BJ (cell line): ENCODE measurements around the gene BRAT1. TPM values are rescaled to one million over a fixed set of nuclear protein-coding genes. Genes with fewer than 3 reads are reported as not detected.

Source experiments
- CTCF ChIA-PET: fragments of 350-600 bp; formaldehyde crosslinking; extraction: SDS; loops from one replicate; lab custom pipeline; 2021; ENCODE audit warnings: antibody characterized with exemption, inconsistent platforms; lab: Yijun Ruan, JAX
- POLR2A ChIA-PET: fragments of 300-600 bp; sonication (Branson Sonifier 250); formaldehyde crosslinking; extraction: SDS; loops from one replicate; lab custom pipeline; 2021; ENCODE audit warnings: antibody characterized with exemption; lab: Charles Lee
- DNase-seq: peaks from one replicate; pipeline ENCODE4 v3.0.0-alpha.2; 2011; ENCODE audit warnings: low read depth
- H3K27me3 ChIP-seq: 2 replicates; pipeline ENCODE4 v1.6.0; 2011; ENCODE audit warnings: low read length; ENCODE audit not compliant: control insufficient read depth, insufficient read depth
- H3K36me3 ChIP-seq: 2 replicates; pipeline ENCODE4 v1.5.1; 2011; ENCODE audit warnings: low read length; ENCODE audit not compliant: control insufficient read depth, insufficient read depth
- H3K4me3 ChIP-seq: 2 replicates; pipeline ENCODE4 v1.5.1; 2011; ENCODE audit warnings: low read depth, mild to moderate bottlenecking, control low read depth, low read length
- CTCF ChIP-seq: IDR thresholded peaks from 2 replicates; pipeline ENCODE4 v1.5.1; 2011; ENCODE audit warnings: low read depth, mild to moderate bottlenecking, control low read depth, inconsistent platforms, low read length, moderate library complexity; ENCODE audit not compliant: insufficient read depth
- polyA plus RNA-seq: library from polyadenylated mRNA; depleted of rRNA; stranded (reverse); fragments of >200 nt; gene quantifications from 2 replicates; pipeline ENCODE4 v1.2.3, GENCODE V29; 2011

Gene BRAT1
- polyA plus RNA-seq, 1 experiment: 17.9 TPM

- DNase-seq: peak; percentile 25
- peaks cover 5% of the 10 kb centered on the region for H3K36me3 ChIP-seq
- H3K27me3 ChIP-seq: no peaks in the 10 kb centered on the region
- H3K4me3 ChIP-seq: no peak overlapping the region
- POLR2A ChIA-PET: no interaction called here
- TF ChIP-seq CTCF: no peak
- CTCF ChIA-PET: no interaction called here
These were observed 27.5 kb downstream of the BRAT1 start for GRCh38 chr7:2527505-2528467.

GRCh38 chr7:2526659-2527504, 28.4 kb downstream of the BRAT1 start:
- no peak for TF ChIP-seq CTCF
- DNase-seq: no peak
- Histone ChIP-seq H3K27me3 (no peaks in the 10 kb centered on the region), H3K4me3 (no peak overlapping the region), H3K36me3 (peaks cover 5% of the 10 kb centered on the region)
- CTCF ChIA-PET: no interaction called here
- POLR2A ChIA-PET: no interaction called here

- Histone ChIP-seq H3K27me3 (no peaks in the 10 kb centered on the region), H3K36me3 (peaks cover 5% of the 10 kb centered on the region), H3K4me3 (no peak overlapping the region)
- DNase-seq: no peak
- CTCF ChIA-PET: no interaction called here
- no peak for TF ChIP-seq CTCF
- POLR2A ChIA-PET: no interaction called here
These were observed 29.4 kb downstream of the BRAT1 start for GRCh38 chr7:2525658-2526630.

GRCh38 chr7:2524808-2525657, 30.3 kb downstream of the BRAT1 start:
- Histone ChIP-seq H3K36me3 (peaks cover 5% of the 10 kb centered on the region), H3K27me3 (no peaks in the 10 kb centered on the region), H3K4me3 (no peak overlapping the region)
- no peak for DNase-seq
- POLR2A ChIA-PET: no interaction called here
- no peak for TF ChIP-seq CTCF
- CTCF ChIA-PET: no interaction called here
